H1 (cell line): ENCODE measurements around the gene CYB5B. TPM values are rescaled to one million over a fixed set of nuclear protein-coding genes. Genes with fewer than 3 reads are reported as not detected.
A peak's percentile ranks its signal among the peaks of the same experiment; 100 is the strongest.

ENCODE experiments used
- CTCF ChIA-PET: fragments of 300-600 bp; sonication (Branson Sonifier 250); formaldehyde crosslinking; loops from one replicate; lab custom pipeline; 2021; ENCODE audit not compliant: partially characterized antibody; lab: Charles Lee
- POLR2A ChIA-PET: fragments of 300-600 bp; sonication (Branson Sonifier 250); formaldehyde crosslinking; loops from one replicate; lab custom pipeline; 2021; ENCODE audit warnings: inconsistent platforms; ENCODE audit not compliant: partially characterized antibody; lab: Charles Lee
- DNase-seq, 2 experiments: peaks; one replicate each; pipeline versions ENCODE4 v3.0.0 to v3.0.0-alpha.2; 2010 to 2022; ENCODE audit warnings: low spot score in 2 of 2, low read depth in 1 of 2, mixed read lengths in 1 of 2
- FAIRE-seq: peaks from 2 replicates; lab custom pipeline; 2011; peaks lifted over from hg19 to GRCh38; lab: Jason Lieb, UNC
- H2AFZ ChIP-seq: 2 replicates; pipeline ENCODE4 v1.8.1; 2012; ENCODE audit warnings: low read length, inconsistent platforms
- H2AK5ac ChIP-seq: 2 replicates; pipeline ENCODE4 v1.6.1; 2013; ENCODE audit warnings: low read depth, low read length
- H2BK120ac ChIP-seq: replicated peaks from 2 replicates; pipeline ENCODE3; 2013; ENCODE audit warnings: low read depth, low read length, inconsistent platforms
- H2BK12ac ChIP-seq: 2 replicates; pipeline ENCODE4 v1.6.1; 2013; ENCODE audit warnings: low read depth, low read length
- H2BK15ac ChIP-seq: 2 replicates; pipeline ENCODE4 v1.6.1; 2013; ENCODE audit warnings: low read length
- H2BK20ac ChIP-seq: 2 replicates; pipeline ENCODE4 v1.6.1; 2013; ENCODE audit warnings: low read length
- H2BK5ac ChIP-seq: 2 replicates; pipeline ENCODE4 v1.6.1; 2013; ENCODE audit warnings: low read depth, low read length
- H3K14ac ChIP-seq: 2 replicates; pipeline ENCODE4 v1.6.1; 2013; ENCODE audit warnings: inconsistent platforms; ENCODE audit not compliant: insufficient read length
- H3K18ac ChIP-seq: 2 replicates; pipeline ENCODE4 v1.6.1; 2013; ENCODE audit warnings: low read length; ENCODE audit errors: extremely low read depth
- H3K23ac ChIP-seq: 2 replicates; pipeline ENCODE4 v1.6.1; 2013; ENCODE audit warnings: inconsistent platforms; ENCODE audit not compliant: insufficient read length
- H3K23me2 ChIP-seq: 2 replicates; pipeline ENCODE4 v1.6.1; 2013; ENCODE audit warnings: low read depth, low read length
- H3K27ac ChIP-seq: 2 replicates; pipeline ENCODE4 v1.6.1; 2011; ENCODE audit warnings: low read depth, low read length, inconsistent platforms
- H3K27me3 ChIP-seq, 4 experiments: replicated peaks in 1 of 4; 1 replicate in 1 of 4; 2 replicates in 3 of 4; pipeline versions ENCODE4 v1.6.1 to v1.8.1; 2011 to 2013; ENCODE audit warnings: low read length in 3 of 4, mild to moderate bottlenecking in 3 of 4, inconsistent platforms in 2 of 4, mixed read lengths in 2 of 4, moderate library complexity in 1 of 4; ENCODE audit not compliant: control insufficient read depth in 3 of 4, insufficient read depth in 3 of 4; ENCODE audit errors: extremely low read depth in 1 of 4
- H3K36me3 ChIP-seq, 4 experiments: 2 replicates each; pipeline versions ENCODE4 v1.6.1 to v1.8.1; 2011 to 2013; ENCODE audit warnings: mild to moderate bottlenecking in 4 of 4, low read length in 3 of 4, moderate library complexity in 2 of 4, control low read depth in 1 of 4, inconsistent platforms in 1 of 4; ENCODE audit not compliant: insufficient read depth in 4 of 4, control insufficient read depth in 2 of 4
- H3K4ac ChIP-seq: replicated peaks from 2 replicates; pipeline ENCODE3; 2013; ENCODE audit warnings: low read length, low read depth, mixed read lengths, inconsistent platforms; ENCODE audit not compliant: insufficient read length
- H3K4me1 ChIP-seq, 4 experiments: replicated peaks in 1 of 4; 1 replicate in 1 of 4; 2 replicates in 3 of 4; pipeline versions ENCODE4 v1.6.1 to v1.8.1; 2011 to 2013; ENCODE audit warnings: low read length in 3 of 4, inconsistent platforms in 2 of 4, mixed read lengths in 1 of 4; ENCODE audit not compliant: insufficient read depth in 4 of 4, control insufficient read depth in 3 of 4
- H3K4me2 ChIP-seq, 2 experiments: 2 replicates each; pipeline versions ENCODE4 v1.6.1 to v1.8.1; 2011 to 2013; ENCODE audit warnings: low read depth in 2 of 2, low read length in 2 of 2, control low read depth in 1 of 2, inconsistent platforms in 1 of 2, mild to moderate bottlenecking in 1 of 2; ENCODE audit not compliant: insufficient read depth in 1 of 2
- H3K4me3 ChIP-seq, 4 experiments: fragments of 200-600, 300-600 bp in 1 of 4; sonication (generic), shearing (Covaris generic), sonication (Bioruptor Twin) in 1 of 4; 2 replicates each; pipeline versions ENCODE4 v1.5.1 to v1.8.1; 2011 to 2016; ENCODE audit warnings: low read length in 4 of 4, low read depth in 3 of 4, control low read depth in 2 of 4, inconsistent platforms in 2 of 4, mild to moderate bottlenecking in 2 of 4, mixed read lengths in 1 of 4, moderate library complexity in 1 of 4; ENCODE audit not compliant: insufficient read depth in 2 of 4; ENCODE audit errors: extremely low read depth in 1 of 4
- H3K56ac ChIP-seq: replicated peaks from 2 replicates; pipeline ENCODE3; 2013; ENCODE audit warnings: low read depth, mild to moderate bottlenecking, mixed read lengths, low read length, inconsistent platforms; ENCODE audit not compliant: insufficient read length
- H3K79me1 ChIP-seq: 2 replicates; pipeline ENCODE4 v1.6.1; 2013; ENCODE audit warnings: low read depth, low read length, control low read depth
- H3K79me2 ChIP-seq, 2 experiments: 2 replicates each; pipeline versions ENCODE4 v1.6.1 to v1.8.1; 2012 to 2013; ENCODE audit warnings: low read length in 2 of 2, mild to moderate bottlenecking in 2 of 2, inconsistent platforms in 1 of 2; ENCODE audit not compliant: insufficient read depth in 2 of 2, control insufficient read depth in 1 of 2
- H3K9ac ChIP-seq, 4 experiments: replicated peaks in 1 of 4; 1 replicate in 1 of 4; 2 replicates in 3 of 4; pipeline versions ENCODE4 v1.6.1 to v1.8.1; 2011 to 2013; ENCODE audit warnings: low read depth in 3 of 4, low read length in 3 of 4, control low read depth in 2 of 4, mild to moderate bottlenecking in 2 of 4, moderate library complexity in 2 of 4, inconsistent platforms in 1 of 4; ENCODE audit errors: extremely low read depth in 1 of 4
- H3K9me3 ChIP-seq, 2 experiments: 2 replicates each; pipeline versions ENCODE4 v1.6.1 to v1.8.1; 2012 to 2013; ENCODE audit warnings: mild to moderate bottlenecking in 2 of 2, moderate library complexity in 2 of 2, control low read depth in 1 of 2, inconsistent platforms in 1 of 2, low read depth in 1 of 2, low read length in 1 of 2, mixed read lengths in 1 of 2; ENCODE audit not compliant: insufficient read depth in 2 of 2
- H4K20me1 ChIP-seq, 2 experiments: replicated peaks in 1 of 2; 2 replicates each; pipeline versions ENCODE3 to v1.8.1; 2011 to 2013; ENCODE audit warnings: inconsistent platforms in 2 of 2, low read length in 2 of 2, mild to moderate bottlenecking in 1 of 2; ENCODE audit not compliant: insufficient read depth in 2 of 2, control insufficient read depth in 1 of 2
- H4K5ac ChIP-seq: 2 replicates; pipeline ENCODE4 v1.6.1; 2013; ENCODE audit warnings: low read length, low read depth, mixed read lengths, inconsistent platforms; ENCODE audit not compliant: insufficient read length
- H4K8ac ChIP-seq: 2 replicates; pipeline ENCODE4 v1.8.0; 2013; ENCODE audit warnings: mild to moderate bottlenecking, moderate library complexity, low read length, inconsistent platforms; ENCODE audit not compliant: insufficient read depth; ENCODE audit errors: extremely low read depth
- H4K91ac ChIP-seq: replicated peaks from 2 replicates; pipeline ENCODE3; 2013; ENCODE audit warnings: low read length, mixed read lengths, inconsistent platforms; ENCODE audit not compliant: insufficient read length
- WGBS, 2 experiments: shearing (Covaris generic) in 1 of 2; methylation state at CpG; one replicate each; pipeline versions ENCODE4 v1.1.6 to v1.1.7; 2013 to 2015; ENCODE audit warnings: low lambda C conversion rate in 2 of 2, mixed read lengths in 2 of 2, inconsistent platforms in 1 of 2, low coverage in 1 of 2, missing lambda C conversion rate in 1 of 2; ENCODE audit not compliant: insufficient replicate concordance in 2 of 2, insufficient coverage in 1 of 2, insufficient read length in 1 of 2; ENCODE audit errors: extremely low coverage in 1 of 2, missing lambda C conversion rate in 1 of 2; 5-methylcytosine and 5-hydroxymethylcytosine counted together
- long read RNA-seq, 2 experiments: library from RNA in 1 of 2; library from capped mRNA in 1 of 2; stranded (forward); transcript quantifications; one replicate each; pipeline ENCODE4 v2.0.0, GENCODE V29; 2021; ENCODE audit warnings: inconsistent platforms in 1 of 2
- polyA minus RNA-seq, 3 experiments: library from RNA; depleted of rRNA, polyadenylated mRNA; stranded (reverse); fragments of >200 nt; gene quantifications; 1 replicate in 2 of 3; 2 replicates in 1 of 3; pipeline ENCODE4 v1.2.3, GENCODE V29; 2011
- polyA plus RNA-seq, 7 experiments: library from polyadenylated mRNA; depleted of rRNA in 3 of 7; stranded (reverse) in 5 of 7; unstranded in 2 of 7; fragments of >200 nt in 5 of 7; fragments of 200-250 nt in 2 of 7; gene quantifications; 1 replicate in 5 of 7; 2 replicates in 1 of 7; 4 replicates in 1 of 7; pipeline versions ENCODE4 v1.2.1 to v1.2.3, GENCODE V29; 2011 to 2013; ENCODE audit warnings: missing spikeins in 2 of 7, mixed read lengths in 2 of 7
- total RNA-seq: library from RNA; stranded (reverse); fragmentation: NEBNext Ultra II Directional; extraction: Animal tissue kit (Norgen Biotek cat#: 25700); gene quantifications from 2 replicates; pipeline ENCODE4 v1.2.1, GENCODE V29; 2021

The CYB5B gene, protein sequence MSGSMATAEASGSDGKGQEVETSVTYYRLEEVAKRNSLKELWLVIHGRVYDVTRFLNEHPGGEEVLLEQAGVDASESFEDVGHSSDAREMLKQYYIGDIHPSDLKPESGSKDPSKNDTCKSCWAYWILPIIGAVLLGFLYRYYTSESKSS
- total RNA-seq (118 and 127 TPM in 2 replicates), polyA plus RNA-seq (2011; rRNA removed) (70.8 and 108 TPM in 2 replicates), polyA minus RNA-seq (2011; rRNA and poly(A)+ RNA removed) (114 and 138 TPM in 2 replicates)
- polyA plus RNA-seq (2011; cell fraction: cytosol; rRNA removed): 83.3 TPM
- 43.5 TPM for polyA plus RNA-seq (2011; cell fraction: nucleus; rRNA removed)
- 101 to 122 TPM (median 107 TPM) in 4 replicates for polyA plus RNA-seq (2012, experiment 1 of 2)
- polyA plus RNA-seq (2012, experiment 2 of 2): 33.0 TPM
- 138 TPM for polyA plus RNA-seq (2013, experiment 1 of 2)
- polyA plus RNA-seq (2013, experiment 2 of 2): 144 TPM
- polyA minus RNA-seq (2011; cell fraction: cytosol; rRNA and poly(A)+ RNA removed): 49.4 TPM
- 52.0 TPM for polyA minus RNA-seq (2011; cell fraction: nucleus; rRNA and poly(A)+ RNA removed)
- long read RNA-seq, experiment 1, full-length matches to known transcripts: 37 of 97 reads
- long read RNA-seq, experiment 1, partial matches to known transcripts: 2 of 97 reads
- long read RNA-seq, experiment 1, other reads (novel, unspliced or antisense): 58 of 97 reads
- long read RNA-seq, experiment 2, full-length matches to known transcripts: 165 of 208 reads
- long read RNA-seq, experiment 2, partial matches to known transcripts: 0 of 208 reads
- long read RNA-seq, experiment 2, other reads (novel, unspliced or antisense): 43 of 208 reads

DNA sequence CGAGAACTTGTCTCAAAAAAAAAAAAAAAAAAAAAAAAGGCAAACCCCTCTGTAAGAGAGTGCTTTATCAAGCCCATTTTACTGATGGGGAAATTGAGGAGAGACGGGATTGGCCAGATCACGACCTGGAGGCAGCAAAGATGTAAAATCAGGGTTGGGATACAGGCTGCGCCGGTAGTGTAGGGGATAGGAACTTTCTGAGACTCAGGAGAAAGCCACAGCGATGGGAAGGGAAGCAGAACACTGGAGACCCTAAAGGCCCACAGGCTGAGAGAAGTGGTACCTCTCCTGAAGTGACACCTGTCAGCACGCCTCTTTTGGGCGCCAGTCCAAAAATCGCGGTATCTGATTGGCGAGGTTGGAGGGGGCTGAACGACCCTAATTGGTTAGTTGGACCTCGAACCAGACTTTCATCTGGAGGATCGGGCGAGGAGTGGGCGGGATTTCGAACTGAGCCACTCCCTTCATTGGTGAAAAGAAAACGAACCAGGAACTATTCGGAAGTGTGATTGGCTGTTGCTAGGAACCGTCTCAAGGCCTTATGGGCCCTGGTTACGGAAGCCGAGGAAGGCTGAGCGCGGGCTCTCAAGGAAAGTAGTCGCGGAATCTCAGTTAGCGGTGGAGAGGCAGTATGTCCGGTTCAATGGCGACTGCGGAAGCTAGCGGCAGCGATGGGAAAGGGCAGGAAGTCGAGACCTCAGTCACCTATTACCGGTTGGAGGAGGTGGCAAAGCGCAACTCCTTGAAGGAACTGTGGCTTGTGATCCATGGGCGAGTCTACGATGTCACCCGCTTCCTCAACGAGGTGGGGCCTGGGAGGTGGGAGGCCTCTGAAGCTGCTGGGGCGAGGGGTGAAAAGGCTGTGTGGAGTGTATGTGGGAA lies at the start of gene CYB5B:
Gene CYB5B (plus strand): TSS at position 567 of the 882 bp plus-strand sequence. CDS start 65 bp downstream, at position 632.
- peak; percentile 91 to 95 for DNase-seq
- Histone ChIP-seq H4K8ac (0 out of 2 replicates have a peak within 1 kb of the TSS, but pooled peaks have one; percentile 69), H3K4ac (no peak within 1 kb of the TSS), H2BK15ac (peak within 1 kb of the TSS; percentile 76; the same call in 1 of the 2 replicates), H2BK20ac (0 out of 2 replicates have a peak within 1 kb of the TSS, but pooled peaks have one; percentile 52), H3K4me1 (no peaks in the 10 kb centered on the region), H3K27ac (peak within 1 kb of the TSS; percentile 66; the same call in 1 of the 2 replicates), H3K18ac (peak within 1 kb of the TSS; percentile 86), H4K20me1 (peaks cover 0 to 1% of the 10 kb centered on the region in 2 experiments), H3K56ac (peak within 1 kb of the TSS; percentile 27), H3K36me3 (peaks cover 0 to 23% (median 14%) of the 10 kb centered on the region in 4 experiments; a peak in 6 of 8 replicates), H3K9me3 (peaks cover 0 to 6% of the 10 kb centered on the region in 2 experiments; a peak in 2 of 4 replicates), H2AK5ac (no peak within 1 kb of the TSS), H3K4me2 (peak within 1 kb of the TSS; percentile 74 to 91), H3K79me2 (peaks cover 10 to 45% of the 10 kb centered on the region in 2 experiments), H3K4me3 (peak within 1 kb of the TSS; percentile 79 to 97 (median 90)), H3K79me1 (no peaks in the 10 kb centered on the region; the same call in 1 of the 2 replicates), H2AFZ (peak within 1 kb of the TSS; percentile 94), H3K14ac (no peak within 1 kb of the TSS), H2BK120ac (peak within 1 kb of the TSS; percentile 18), H2BK12ac (no peak within 1 kb of the TSS; the same call in 1 of the 2 replicates), H3K27me3 (no peaks in the 10 kb centered on the region), H3K23ac (no peak within 1 kb of the TSS), H3K23me2 (peaks cover 2% of the 10 kb centered on the region), H2BK5ac (peak within 1 kb of the TSS; percentile 87), H4K91ac (peak within 1 kb of the TSS; percentile 64), H4K5ac (peak within 1 kb of the TSS; percentile 84), H3K9ac (peak within 1 kb of the TSS; percentile 78 to 88 (median 86))
- peak; percentile 98 for FAIRE-seq
- POLR2A ChIA-PET: interaction anchor here (0.5 to 1.7 kb wide), 6 partner anchors 21 to 106 kb away, joined by 3 to 7 read pairs (median 4); partner anchors contain the start of genes COG8 and NIP7
- 5% methylated on average over 36 of the region's 40 CpGs; no CpG with 5 or more reads in 1 of the 2 experiments for WGBS, 2 experiments
- CTCF ChIA-PET: interaction anchor here (1.5 kb wide), 1 partner anchor 31 kb away, joined by 4 read pairs; no protein-coding TSS in a partner anchor
